Measurements from ENCODE around the gene KHDC4. TPM values are rescaled to one million over a fixed set of nuclear protein-coding genes. Genes with fewer than 3 reads are reported as not detected.

Gene KHDC4
- total and polyA plus RNA-seq, 12 donors, result 14.3 to 33.8 (median 22.0) TPM

GRCh38 chr1:155976062-155976912 lies 42.1 kb upstream of the KHDC4 start:
- H3K9me3 ChIP-seq, result no peaks in the 10 kb centered on the region
- 6 to 8% methylated on average over 14 of the region's 14 CpGs for WGBS, 2 donors
- no peak for TF ChIP-seq CTCF (IDR thresholded peaks at IDR 0.05)
- intact Hi-C loops (cut with DNase I), result loop anchor here in 5 of 10 donors (2.0 to 5.0 kb wide), 2 partner anchors 31 to 34 kb away; partner anchors contain the start of gene RXFP4 (in 4 of the 5)
- peaks cover 40 to 89% (median 82%) of the 10 kb centered on the region in 9 donors for H3K4me1 ChIP-seq
- DNase-seq (peak; percentile 72 to 80), ATAC-seq (no peak)
- H3K27ac ChIP-seq, result peak overlapping the region; percentile 86 to 99 (median 96)
- H3K4me3 ChIP-seq, result peak overlapping the region; percentile 66 to 97 (median 88)
- peaks cover 0 to 27% (median 0%) of the 10 kb centered on the region in 9 donors for H3K36me3 ChIP-seq
- H3K27me3 ChIP-seq, result no peaks in the 10 kb centered on the region

GRCh38 chr1:155975375-155976061 lies 41.3 kb upstream of the KHDC4 start:
- H3K27me3 ChIP-seq, result no peaks in the 10 kb centered on the region
- peaks cover 42 to 89% (median 82%) of the 10 kb centered on the region in 9 donors for H3K4me1 ChIP-seq
- H3K36me3 ChIP-seq, result peaks cover 0 to 27% (median 0%) of the 10 kb centered on the region in 9 donors
- ATAC-seq (no peak), DNase-seq (no peak)
- 11 to 13% methylated on average over 4 of the region's 4 CpGs for WGBS, 2 donors
- H3K9me3 ChIP-seq, result no peaks in the 10 kb centered on the region
- no peak for TF ChIP-seq CTCF (IDR thresholded peaks at IDR 0.05)
- intact Hi-C loops (cut with DNase I), result loop anchor here in 5 of 10 donors (2.0 to 5.0 kb wide), 2 partner anchors 31 to 33 kb away; partner anchors contain the start of gene RXFP4 (in 4 of the 5)
- H3K4me3 ChIP-seq, result peak overlapping the region in 9 of 10 donors; percentile 66 to 97 (median 88)
- peak overlapping the region in 9 of 10 donors; percentile 86 to 99 (median 97) for H3K27ac ChIP-seq

- no peak for ATAC-seq
- peaks cover 42 to 89% (median 82%) of the 10 kb centered on the region in 9 donors for H3K4me1 ChIP-seq
- WGBS, 2 donors, result 30 to 32% methylated on average over 13 of the region's 13 CpGs
- peak overlapping the region in 9 of 10 donors; percentile 86 to 99 (median 97) for H3K27ac ChIP-seq
- TF ChIP-seq CTCF (IDR thresholded peaks at IDR 0.05), result no peak
- DNase-seq, result no peak
- H3K36me3 ChIP-seq, result peaks cover 0 to 37% (median 0%) of the 10 kb centered on the region in 9 donors
- no peaks in the 10 kb centered on the region for H3K27me3 ChIP-seq
- H3K4me3 ChIP-seq, result peak overlapping the region in 8 of 10 donors; percentile 28 to 97 (median 87)
- no peaks in the 10 kb centered on the region for H3K9me3 ChIP-seq
- intact Hi-C loops (cut with DNase I), result loop anchor here in 4 of 10 donors (5.0 kb wide), 1 partner anchor 32 kb away; the partner anchor contains the start of gene RXFP4 (in 4 of the 4)
Measured at GRCh38 chr1:155974208-155975115, 40.2 kb upstream of the KHDC4 start.
